ENCODE results near the gene ANKRD7.
A peak's percentile ranks its signal among the peaks of the same experiment; 100 is the strongest.

The ANKRD7 gene, protein sequence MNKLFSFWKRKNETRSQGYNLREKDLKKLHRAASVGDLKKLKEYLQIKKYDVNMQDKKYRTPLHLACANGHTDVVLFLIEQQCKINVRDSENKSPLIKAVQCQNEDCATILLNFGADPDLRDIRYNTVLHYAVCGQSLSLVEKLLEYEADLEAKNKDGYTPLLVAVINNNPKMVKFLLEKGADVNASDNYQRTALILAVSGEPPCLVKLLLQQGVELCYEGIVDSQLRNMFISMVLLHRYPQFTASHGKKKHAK

DNA sequence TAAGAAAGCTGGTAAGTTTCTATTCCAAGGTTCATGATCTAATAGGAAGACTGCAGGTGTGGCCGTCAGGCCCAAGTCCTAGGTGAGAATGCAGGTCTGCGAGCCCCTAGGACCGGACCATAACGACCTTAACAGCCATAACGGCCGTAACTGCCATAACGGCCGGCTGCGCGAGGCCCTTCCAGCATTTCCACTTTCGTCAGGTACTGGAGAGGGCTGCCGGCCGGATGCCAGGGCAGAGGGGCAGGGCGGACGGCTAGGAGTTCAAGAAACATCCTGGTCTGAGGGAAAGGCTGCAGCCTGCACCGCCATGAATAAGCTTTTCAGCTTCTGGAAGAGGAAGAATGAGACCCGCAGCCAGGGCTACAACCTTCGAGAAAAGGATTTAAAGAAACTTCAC is at the start of gene ANKRD7:
ANKRD7 (plus strand) TSS at position 184 of the 400 bp plus-strand sequence; CDS start at position 311, 127 bp downstream.
- no peak for DNase-seq

DNA sequence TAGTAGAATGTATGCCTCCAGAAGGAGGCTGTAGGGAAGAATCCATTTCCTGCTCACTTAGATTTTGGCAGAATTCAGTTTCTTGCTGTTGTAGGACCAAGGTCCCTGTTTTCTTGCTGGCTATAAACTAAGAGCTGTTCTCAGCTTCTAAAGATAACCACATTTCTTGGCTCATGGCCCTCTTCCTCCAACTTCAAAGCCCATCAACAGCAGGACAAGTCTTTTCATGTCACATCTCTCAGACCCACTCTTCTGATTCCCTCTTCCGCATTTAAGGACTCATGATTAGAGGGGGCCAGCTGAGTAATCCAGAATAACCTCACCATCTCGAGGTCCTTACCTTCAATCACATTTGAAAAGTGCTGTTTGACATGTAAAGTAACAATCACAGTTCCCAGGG is 48.8 kb upstream of the ANKRD7 start:
- DNase-seq, result no peak

DNA sequence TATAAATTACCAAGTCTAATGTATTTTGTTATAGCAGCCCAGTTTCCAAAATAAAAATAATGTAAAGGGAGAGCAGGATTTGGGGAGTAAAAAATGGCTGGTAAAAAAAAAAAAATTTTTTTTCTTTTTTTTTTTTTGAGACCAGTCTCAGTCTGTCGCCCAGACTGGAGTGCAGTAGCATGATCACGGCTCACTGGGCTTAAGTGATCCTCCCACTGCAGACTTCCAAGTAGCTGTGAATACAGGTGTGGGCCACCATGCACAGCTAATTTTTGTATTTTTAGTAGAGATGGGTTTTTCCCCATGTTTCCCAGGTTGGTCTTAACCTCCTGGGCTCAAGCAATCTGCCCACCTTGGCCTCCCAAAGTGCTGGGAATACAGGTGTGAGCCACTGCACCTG is 45.3 kb upstream of the ANKRD7 start:
- no peak for DNase-seq

DNA sequence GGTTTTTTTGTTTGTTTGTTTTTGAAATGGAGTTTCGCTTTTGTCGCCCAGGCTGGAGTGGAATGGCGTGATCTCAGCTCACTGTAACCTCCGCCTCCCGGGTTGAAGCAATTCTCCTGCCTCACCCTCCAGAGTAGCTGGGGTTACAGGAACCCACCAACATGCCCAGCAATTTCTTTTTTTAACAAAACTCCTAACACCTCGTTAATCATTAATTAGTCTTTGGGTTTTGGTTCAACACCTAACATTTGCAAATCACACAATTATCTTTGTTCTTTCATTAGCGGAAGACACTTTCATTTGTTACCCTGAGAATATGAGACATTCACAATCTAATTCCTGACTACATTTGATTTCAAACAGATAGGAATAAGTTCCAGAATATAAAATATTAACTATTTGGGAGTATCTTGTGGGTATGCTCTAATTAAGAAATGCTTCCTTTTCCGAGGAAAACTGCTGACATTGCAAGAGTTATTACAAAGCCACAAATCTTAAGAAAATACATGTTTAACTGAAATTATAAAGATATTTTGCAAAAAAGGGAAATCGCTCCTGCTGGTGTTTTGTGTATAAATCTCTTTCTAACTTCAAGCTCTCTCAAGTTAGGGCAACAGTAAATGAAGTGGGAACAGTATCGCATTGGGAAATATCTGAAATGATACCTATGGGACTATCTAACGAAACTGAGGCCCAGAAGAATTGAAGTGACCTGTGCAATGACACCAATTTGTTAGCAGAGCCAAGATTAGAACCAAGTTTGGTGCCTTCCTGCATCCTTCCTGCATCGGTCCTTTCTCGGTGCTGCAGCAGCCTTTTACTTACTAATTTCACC is 41.7 kb upstream of the ANKRD7 start:
- no peak for DNase-seq

DNA sequence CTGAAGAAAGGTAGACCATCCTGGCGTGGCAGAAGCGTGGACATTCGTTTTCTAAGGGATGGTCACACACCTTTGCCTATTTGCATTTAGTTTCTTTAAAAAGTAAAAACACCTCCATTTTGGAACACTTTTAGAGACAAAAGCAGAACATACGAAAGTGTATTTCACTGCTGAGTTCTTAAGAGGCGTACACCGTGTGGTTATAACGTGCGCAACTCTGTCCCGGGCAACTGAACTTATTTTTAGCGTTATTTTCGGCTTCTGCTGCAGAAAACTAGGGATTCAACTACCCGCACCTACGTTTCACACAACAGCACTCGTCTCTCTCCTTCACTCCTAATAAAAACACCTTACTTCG is 41.1 kb upstream of the ANKRD7 start:
- DNase-seq, result no peak

DNA sequence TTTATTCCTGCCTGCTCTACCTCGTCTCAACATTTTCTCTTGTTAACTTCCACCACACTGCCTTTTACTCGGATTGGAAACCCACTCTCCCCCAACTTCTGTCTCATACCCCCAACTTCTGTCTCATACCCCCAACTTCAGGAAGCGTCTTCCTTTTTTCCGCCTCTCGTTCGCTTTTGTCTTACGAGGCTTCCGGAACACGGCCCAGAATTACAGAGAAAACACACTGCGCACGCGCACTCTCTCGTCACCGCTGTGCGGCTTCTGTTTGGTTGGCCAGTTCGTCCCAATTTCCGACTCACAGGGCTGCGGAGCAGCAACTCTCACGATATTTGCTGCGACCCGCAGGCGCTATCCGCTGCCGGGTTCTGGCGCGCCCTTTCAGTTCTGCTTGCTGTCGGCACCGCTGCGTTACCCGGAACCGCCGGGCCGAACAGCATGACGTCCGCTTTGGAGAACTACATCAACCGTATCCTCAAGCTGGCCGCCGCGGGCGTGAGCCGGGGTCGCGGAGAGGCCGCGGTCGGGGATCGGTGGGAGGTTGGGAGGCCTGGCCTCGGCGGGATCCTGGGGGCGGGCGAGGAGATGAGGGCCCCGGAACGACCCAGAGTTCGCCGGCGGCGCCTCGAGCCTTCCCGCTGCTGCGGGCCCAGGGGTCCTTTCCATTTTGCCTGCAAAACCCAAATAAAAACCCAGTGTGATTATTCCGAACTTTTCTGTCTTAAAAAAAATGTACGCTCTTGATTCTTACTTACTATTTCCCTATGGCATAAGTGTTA is 40.5 kb upstream of the ANKRD7 start, which contains the start of gene LSM8:
LSM8 (plus strand) TSS at position 379 of the 779 bp plus-strand sequence; CDS start at position 439, 60 bp downstream.
- peak; percentile 97 for DNase-seq

DNA sequence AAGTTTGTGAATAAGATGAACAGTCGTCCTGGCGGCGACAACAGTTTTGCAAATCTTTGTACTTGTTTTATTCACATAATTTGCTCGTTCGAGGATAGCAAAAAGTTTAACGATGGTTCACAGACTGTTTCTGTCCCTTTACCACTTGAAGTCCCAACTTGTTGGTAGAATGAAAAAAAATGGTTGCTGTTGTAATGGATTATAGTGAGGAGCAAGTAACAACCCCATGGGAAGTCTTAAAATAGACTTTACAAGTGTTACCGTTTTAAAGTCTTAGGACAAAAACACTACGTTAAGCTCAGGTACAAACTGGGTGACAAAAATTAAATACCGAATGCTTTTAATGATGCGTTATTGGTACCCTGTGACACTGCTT is 40.0 kb upstream of the ANKRD7 start:
- DNase-seq, result no peak

DNA sequence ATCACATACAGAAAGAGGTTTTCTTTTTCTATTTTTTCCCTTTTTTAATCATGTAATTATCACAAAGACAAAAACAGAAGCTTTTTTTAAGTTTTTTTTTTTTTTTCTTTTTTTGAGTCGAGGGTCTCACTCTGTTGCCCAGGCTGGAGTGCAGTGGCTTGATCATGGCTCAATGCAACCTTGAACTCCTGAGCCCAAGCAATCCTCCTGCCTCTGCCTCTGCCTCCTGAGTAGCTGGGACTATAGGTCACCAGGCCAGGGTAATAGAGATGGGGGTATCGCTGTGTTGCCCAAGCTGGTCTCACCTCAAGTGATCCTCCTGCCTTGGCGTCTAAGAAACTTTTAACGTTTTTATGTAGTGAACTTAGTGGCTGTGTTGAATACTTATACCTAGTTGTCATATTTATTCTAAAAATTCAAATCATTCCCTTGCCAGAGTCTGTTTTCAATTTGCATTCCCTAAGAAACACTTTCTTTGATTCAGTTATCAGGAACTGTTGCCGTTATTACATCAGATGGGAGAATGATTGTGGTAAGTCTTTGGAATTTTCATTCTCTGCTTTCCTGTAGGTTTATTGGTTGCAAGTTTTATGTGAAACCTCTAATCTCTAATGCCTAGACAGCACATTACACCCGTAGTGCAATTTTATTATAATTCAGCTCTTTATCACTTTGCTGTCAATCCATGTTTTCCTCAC is 39.2 kb upstream of the ANKRD7 start:
- no peak for DNase-seq

DNA sequence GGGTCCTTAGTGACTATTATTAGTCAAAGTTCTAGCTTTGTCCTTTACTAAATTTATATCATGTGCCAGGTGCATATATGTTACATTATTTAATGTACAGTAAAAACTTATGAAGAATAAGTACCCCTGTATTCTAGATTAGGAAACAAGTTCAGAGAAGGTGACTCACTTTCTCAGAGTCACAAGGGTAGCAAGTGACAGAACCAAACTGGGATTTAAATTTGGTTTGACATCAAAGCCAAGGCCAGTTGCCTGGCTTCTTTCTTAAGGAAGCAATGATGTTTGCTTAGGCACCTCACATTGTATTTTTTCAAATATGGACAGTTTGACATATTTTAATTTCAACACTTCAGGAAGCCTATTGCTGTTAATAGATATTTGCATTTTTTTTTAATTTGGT is 38.0 kb upstream of the ANKRD7 start:
- DNase-seq, result no peak

DNA sequence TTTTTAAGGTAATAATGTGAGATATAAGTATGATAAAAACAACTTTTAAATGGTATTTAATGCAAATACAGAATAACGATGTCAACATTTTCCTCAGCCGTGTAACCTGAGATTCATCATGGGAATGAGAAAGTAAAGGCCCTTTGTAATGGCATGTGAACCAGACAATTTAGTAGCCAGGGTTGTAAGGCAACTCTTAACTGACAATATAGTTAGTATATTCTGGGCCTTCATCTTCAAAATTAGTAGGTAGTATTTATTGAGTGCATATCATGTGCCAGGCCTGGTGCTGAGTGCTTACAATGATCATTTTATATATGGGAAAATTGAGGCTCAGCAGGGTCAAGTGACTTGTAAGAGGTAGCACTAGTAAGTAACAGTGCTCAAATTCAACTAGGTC is 29.9 kb upstream of the ANKRD7 start:
- DNase-seq, result no peak

DNA sequence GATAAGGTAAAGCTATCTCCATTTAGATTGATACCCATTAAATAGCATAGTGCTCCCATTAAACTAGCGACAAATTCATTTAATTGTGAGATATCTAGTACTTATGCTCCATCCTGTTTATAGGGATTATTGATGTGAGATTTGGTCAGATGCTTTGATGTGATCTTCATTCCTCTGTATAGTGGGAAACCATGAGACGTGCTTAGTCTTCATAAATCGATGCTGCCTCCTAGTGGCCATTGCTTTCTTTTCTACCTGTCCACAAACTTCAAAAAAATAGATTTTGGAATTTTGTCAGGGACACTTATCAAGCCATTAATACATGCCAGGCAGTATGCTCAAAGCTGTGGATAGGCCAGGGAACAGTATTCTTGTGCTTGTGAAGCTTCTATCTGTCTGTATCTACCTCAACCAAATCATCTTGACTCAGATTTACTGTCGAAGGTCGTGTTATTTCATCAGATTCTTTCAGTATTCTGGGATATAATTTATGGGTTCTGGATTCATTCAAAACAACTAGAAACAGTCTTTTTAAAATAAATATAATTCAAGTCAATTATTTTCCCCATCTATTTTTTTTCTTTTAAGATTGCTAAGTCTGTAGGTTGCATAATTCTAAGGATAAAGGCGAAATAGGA is 28.5 kb upstream of the ANKRD7 start:
- peak; percentile 57 for DNase-seq

DNA sequence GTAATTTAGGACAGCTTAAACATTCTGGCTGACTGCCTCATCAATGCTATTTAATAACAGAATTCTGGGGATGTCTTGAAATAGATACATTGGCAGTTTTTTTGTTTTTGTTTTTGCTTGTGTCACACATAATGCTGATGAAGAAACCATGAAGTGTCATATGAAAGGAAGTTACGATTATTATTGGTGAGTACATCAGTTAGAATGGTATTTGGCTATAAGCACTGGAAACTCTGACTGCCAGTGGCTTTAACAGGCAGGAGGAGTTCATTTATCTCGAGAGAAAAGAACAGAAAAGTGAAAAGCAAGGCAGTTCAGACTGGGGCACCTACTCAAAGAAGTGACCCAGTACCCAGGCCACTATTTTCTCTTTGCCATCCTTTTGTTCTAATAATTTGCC is 22.4 kb upstream of the ANKRD7 start:
- no peak for DNase-seq

DNA sequence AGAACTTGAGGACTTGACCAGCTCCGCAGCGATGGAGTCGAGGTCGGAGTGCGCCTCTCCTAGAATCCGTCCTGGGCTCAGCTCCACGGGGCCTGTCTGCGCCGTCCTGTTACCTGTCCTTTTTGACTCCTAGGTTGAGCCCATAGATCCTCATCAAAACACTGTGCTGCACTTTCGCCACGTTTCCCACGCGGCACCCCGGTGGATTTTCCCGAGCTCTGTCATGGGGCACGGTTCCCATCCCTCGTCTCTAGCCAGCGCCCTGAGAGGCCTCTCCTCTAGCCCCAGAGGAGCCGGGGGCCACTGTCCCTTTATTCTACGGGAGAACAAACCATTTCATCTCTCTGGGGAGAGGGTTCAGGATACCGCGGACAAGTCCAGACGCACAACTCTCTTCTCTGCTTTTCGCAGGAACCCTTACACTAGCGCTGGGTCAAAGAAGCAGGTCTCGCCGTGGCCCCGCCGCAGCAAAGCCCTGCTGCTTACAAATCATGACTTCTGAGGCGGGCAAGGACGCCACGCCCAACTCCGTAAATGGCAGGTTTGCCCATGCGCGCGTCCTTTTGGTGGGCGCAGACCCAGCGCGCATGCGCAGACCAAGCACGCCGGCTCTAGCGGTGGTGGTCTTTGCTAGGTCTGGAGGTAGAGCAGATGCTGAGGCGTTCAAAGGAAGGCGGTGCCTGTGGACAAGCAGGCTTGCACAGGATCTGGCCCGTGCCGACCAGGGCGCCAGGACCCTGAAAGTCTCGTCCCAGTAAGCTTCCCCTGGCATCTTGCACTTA is 10.3 kb upstream of the ANKRD7 start:
- DNase-seq, result peak; percentile 72

DNA sequence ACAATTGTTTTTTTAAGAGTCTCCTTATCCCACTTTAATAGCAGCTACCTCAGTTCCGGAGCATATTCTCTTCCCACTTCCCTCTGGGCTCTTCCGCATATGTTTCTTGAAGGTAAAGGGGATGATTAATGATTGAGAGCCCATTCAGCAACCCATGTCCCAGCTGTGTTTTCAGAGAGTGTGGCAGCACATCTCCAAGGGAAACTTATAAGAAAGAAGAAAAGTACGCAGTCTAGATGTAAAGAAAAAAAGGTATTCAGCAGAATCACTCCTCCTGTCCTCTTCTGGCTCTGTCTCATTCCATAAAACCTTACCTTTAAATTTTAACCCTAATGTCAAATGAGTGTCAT is 9.7 kb upstream of the ANKRD7 start:
- DNase-seq, result no peak

DNA sequence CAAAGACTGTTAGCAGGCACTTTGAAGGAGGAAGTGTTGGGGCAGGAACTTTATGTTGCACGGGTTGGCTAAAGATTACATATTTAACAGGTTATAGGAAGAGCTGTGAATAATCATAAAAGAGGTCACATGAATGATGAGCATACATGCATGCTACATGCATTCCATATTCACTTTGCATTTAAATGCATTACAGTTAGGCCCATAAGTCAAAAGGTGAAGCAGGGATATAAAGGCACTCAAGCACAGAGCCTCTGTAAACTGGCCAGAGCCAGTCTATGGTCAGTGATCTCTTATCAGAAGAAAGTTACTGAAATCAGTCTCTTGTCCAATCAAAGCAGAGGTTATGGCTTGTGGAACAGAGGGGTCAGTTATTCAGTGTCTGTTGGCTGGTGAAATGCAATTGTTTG is 7.3 kb upstream of the ANKRD7 start:
- no peak for DNase-seq

DNA sequence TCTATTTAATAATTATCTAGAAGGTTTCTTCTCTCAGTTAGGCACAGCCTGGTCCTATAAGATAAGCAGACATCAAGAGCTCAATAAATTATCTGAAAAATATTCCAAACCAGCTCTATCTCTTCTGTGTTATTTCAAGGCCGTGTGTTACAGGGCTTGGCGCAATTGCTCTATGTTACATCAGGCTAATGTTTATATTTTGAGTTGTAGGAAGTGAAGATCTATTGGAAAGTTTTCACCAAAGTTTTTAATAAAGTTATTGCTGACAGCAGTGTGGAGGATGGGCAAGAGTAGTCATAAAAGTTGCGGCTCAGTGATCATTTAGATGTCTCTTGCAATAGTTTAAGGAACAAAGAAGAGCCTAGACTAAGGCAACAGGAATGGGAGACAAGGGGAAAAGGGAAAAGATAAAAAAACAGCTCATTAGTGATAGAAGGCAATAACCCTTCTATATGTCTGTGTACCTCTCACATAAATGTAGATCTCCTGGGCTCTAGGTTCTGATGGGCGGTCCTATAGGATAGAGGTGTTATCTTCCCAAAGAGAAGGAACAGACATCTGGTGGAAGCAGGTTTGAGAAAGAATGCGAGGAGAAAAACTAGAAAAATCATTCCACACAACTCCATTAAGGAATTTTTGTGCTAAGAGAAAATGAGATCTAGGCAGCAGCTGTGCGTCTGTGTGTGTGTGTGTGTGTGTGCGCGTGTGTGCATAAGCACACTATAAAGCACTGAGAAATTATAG is 5.9 kb upstream of the ANKRD7 start:
- no peak for DNase-seq

DNA sequence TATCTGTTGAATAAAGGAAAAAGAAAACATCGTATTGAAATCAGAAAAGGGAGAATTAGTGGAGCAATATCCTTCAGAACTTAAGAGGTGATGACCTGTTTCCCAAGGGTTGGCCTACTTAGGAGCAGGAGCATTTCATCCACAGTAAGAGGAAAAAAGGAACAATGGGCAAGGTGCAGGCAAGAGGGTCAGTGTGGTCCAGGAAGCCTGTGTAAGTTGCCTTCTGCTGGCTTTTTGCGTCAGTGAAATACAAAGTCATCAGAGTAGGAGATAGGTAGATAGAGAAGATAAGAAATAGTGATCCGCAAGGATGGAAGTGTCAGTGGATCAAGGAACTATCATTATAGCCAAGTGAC is 5.4 kb upstream of the ANKRD7 start:
- no peak for DNase-seq

DNA sequence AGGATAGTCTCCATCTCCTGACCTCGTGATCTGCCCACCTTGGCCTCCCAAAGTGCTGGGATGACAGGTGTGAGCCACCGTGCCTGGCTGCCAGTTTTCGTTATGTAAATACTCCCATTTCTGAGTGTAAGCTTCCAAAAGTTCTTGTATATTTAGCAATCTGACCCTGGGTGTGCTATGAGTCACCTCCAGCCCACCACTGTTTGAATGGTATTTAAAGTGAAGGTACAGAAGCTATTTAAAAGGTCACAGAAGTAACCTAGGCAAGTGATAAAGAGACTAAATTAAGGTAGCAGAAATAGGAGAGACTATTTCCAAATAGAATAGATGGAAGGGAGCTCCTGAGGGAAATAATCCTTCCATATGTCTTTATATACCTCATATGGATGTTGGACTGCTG is 3.9 kb upstream of the ANKRD7 start:
- DNase-seq, result no peak

DNA sequence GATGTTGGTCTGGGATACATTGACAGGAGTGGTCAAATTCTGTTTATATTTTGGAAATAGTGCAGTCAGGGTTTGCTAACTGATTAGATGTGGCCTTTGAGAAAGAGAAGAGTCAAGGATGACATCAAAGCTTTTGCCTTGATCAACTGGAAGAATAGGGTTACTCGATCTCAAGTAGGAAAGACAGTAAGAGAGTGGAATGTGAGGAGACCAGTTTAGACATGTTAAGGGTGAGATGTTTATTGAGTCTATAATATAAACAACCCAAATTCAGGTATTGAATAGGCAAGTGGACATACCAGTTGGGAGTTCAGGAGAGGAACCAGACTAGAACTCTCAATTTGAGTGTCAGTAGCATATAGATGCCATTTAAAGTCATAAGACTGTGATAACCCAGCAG is 1.9 kb upstream of the ANKRD7 start:
- no peak for DNase-seq

DNA sequence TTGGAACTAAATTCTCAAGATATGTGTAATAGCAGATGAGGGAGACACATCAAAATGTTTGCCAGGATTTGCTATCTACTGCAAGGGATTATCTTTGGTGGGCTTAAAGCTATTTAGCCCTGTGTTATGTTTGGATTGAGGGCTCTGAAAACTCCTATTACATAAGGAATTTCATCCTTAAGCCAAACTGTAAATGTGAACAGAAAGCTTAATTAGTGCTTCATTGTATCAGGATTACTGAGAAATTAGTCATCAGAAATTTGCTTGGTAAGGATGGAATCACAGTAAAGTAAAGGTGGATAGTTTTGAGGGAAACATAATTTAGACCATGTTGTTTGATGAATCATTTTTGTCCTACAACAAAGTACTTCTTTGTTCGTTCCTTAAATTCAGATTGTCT is 8.3 kb downstream of the ANKRD7 start:
- no peak for DNase-seq

DNA sequence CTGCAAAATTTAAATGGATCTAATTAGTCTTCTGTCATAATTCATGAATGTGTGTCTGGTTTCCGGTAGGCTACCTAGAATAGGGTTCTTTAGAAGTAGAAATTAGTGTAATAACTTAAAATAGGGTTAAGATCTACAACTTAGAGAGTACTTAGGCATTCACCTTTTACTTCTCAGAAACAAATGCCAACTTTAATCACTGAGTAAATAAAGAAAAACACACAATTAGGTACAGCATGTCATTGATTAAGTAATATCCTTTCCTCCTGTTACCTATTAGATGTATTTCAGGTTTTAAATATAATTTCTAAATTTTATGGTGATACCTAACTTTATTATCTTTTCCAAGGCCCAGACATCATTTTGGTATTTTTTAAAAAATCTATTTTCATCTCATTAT is 9.3 kb downstream of the ANKRD7 start:
- DNase-seq, result no peak

All from COR-L47 (cell line).